D341Med (cell line): ENCODE data around the gene MIGA2.
A peak's percentile ranks its signal among the peaks of the same experiment; 100 is the strongest.

ENCODE experiments used
- DNase-seq: peaks from one replicate; pipeline ENCODE4 v3.0.0; 2012; ENCODE audit warnings: low spot score

The MIGA2 gene

GRCh38 chr9:129072171-129072570 lies 35.7 kb downstream of the MIGA2 start:
- DNase-seq, result no peak

GRCh38 chr9:129073404-129073803 lies 37.0 kb downstream of the MIGA2 start:
- DNase-seq, result no peak

- no peak for DNase-seq
These were observed 37.7 kb downstream of the MIGA2 start for GRCh38 chr9:129074106-129074505.

- no peak for DNase-seq
These were observed 39.7 kb downstream of the MIGA2 start for GRCh38 chr9:129075996-129076639.

GRCh38 chr9:129076640-129077037 lies 40.2 kb downstream of the MIGA2 start:
- no peak for DNase-seq

GRCh38 chr9:129077236-129077635 lies 40.8 kb downstream of the MIGA2 start:
- DNase-seq, result no peak

- no peak for DNase-seq
These were observed 42.5 kb downstream of the MIGA2 start for GRCh38 chr9:129078691-129079503.

GRCh38 chr9:129079829-129080228 lies 43.4 kb downstream of the MIGA2 start:
- DNase-seq, result no peak

GRCh38 chr9:129080298-129080600 lies 43.8 kb downstream of the MIGA2 start:
- DNase-seq, result no peak

GRCh38 chr9:129080601-129081387 lies 44.4 kb downstream of the MIGA2 start, which contains the start of gene DOLPP1:
Gene DOLPP1, plus strand, starts transcription at chr9:129081111. Its CDS starts 21 bp downstream, at chr9:129081132.
- DNase-seq, result peak; percentile 98

- DNase-seq, result no peak
These were observed 45.0 kb downstream of the MIGA2 start for GRCh38 chr9:129081388-129081904.

- DNase-seq, result no peak
These were observed 47.7 kb downstream of the MIGA2 start for GRCh38 chr9:129084087-129084486.

- DNase-seq, result no peak
These were observed 52.8 kb downstream of the MIGA2 start for GRCh38 chr9:129089246-129089645.

GRCh38 chr9:129093602-129094386 lies 57.4 kb downstream of the MIGA2 start:
- peak; percentile 21 for DNase-seq

- no peak for DNase-seq
These were observed 58.2 kb downstream of the MIGA2 start for GRCh38 chr9:129094387-129095169.

- peak; percentile 20 for DNase-seq
These were observed 58.8 kb downstream of the MIGA2 start for GRCh38 chr9:129095170-129095667.

- peak; percentile 15 for DNase-seq
These were observed 59.5 kb downstream of the MIGA2 start for GRCh38 chr9:129095908-129096307.

- DNase-seq, result no peak
These were observed 61.4 kb downstream of the MIGA2 start for GRCh38 chr9:129097671-129098306.

- peak; percentile 16 for DNase-seq
These were observed 61.9 kb downstream of the MIGA2 start for GRCh38 chr9:129098328-129098727.
